GM21367 (cell line): Measurements from ENCODE around the gene FIS1.
"Not testable (repeated sequence)": the region's sequence is repeated elsewhere in the genome, so short reads cannot be mapped to it uniquely, and the experiment has no call there.

ENCODE experiments used
- ATAC-seq: cut with Tn5 transposase; IDR thresholded peaks from one replicate; pipeline ENCODE4 v1.9.1; 2021; ENCODE audit not compliant: unreplicated experiment

FIS1 gene

DNA sequence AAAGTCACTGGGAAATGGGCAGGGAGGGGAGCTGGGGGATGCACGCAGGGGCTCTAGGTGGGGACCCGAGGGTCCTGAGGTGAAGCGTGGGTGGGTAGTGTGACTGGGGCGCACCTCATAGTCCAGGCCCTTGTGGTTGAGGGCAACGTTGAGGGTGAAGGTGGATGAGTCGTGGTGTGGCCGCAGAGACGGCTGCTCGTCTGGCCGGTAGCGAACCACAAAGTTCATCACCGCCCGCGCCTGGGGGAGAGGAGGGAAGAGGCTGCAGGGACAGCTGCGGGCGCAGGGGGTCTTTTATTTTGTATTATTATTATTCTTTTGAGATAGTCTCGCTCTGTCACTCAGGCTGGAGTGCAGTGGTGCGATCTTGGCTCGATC, 38.2 kb downstream of the FIS1 start:
- ATAC-seq, result no peak

DNA sequence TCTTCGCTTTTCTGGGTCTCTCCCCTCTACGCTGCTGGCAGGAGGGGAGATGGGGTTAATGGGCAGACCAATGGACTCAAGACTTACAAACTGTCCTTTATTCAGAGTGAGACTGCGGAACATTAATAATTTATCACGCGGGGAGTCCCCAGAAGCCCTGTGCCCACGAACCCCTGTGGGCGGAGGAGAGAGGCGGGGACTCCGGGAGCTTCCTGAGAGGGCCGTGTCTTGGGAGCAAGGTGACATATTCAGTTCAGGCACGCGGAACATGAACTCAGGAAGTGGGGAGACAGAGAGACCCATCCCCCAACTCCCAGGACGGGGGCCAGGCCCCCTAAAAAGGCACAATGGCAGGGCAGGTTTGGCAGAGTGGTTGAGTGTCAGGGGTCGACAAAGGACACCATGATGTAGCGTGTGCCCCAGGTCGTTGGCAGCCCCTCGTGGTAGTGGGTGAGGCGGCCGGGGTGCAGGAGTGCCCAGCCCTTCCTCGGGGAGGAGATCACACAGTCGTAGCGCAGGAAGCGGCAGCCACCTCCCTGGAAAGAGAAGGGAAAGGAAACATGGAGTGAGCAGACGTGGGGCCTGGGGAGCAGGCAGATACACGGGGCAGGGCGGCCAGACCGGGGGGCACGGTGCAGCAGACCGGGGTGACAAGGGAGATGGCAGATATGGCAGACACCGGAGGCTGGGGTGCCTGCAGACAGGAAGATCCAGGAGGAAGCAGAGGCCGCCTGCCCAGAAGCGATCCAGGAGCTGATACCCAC, 38.8 kb downstream of the FIS1 start:
- ATAC-seq, result no peak

DNA sequence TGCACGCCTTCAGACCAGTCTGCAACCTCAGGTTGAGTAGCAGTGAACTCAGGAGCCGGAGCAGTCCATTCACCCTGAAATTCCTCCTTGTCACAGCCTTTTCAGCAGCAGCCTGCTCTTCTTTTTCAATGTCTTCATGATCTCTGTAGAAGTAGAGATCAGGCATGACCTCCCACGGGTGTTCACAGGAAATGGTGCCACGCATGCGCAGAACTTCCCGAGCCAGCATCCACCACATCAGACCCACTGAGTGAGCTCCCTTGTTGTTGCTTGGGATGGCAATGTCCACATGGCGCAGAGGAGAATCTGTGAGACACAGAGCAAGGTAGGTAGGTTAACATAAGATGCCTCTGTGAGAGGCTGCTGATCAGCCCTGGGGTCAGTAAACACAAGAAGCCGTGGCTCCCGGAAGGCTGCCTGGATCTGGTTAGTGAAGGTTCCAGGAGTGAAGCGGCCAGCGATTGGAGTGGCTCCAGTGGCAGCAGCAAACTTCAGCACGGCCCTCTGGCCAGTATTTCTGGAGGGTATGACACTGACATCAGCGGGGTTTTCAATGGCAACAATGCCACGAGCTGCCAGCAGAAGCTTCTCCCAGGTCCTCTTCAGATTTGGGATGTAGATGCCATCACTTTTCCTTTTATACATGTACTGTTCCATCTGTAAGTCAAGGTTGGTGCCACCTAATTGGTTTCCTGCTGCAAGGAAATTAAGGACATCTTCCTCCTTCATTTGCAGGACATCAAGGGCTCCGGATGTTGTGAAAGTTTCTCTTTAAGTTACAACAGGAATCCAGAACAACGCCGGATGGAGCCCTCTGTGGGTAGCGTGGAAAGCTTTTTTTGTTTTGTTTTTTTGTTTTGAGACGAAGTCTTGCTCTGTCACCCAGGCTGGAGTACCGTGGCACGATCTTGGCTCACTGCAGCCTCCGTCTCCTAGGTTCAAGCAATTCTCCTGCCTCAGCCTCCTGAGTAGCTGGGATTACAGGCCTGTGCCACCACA, 40.8 kb downstream of the FIS1 start:
- not testable (repeated sequence) for ATAC-seq

DNA sequence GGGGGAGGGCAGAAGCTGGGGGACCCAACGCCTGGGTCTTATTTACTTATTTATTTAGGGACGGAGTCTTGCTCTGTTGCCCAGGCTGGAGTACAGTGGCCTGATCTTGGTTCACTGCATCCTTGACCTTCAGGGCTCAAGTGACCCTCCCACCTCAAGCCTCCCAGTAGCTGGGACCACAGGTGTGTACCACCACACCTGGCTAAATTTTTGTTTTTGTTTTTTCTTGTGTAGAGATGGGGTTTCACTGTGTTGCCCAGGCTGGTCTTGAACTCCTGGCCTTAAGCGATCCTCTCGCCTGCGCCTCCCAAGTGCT, 42.3 kb downstream of the FIS1 start:
- ATAC-seq, result no peak

GRCh38 chr7:101201695-101202602, 42.9 kb downstream of the FIS1 start:
- no peak for ATAC-seq

- ATAC-seq, result no peak
Observed at GRCh38 chr7:101200862-101201599, 43.9 kb downstream of the FIS1 start, which contains the start of gene MOGAT3. MOGAT3 (minus strand) TSS chr7:101201036; CDS start chr7:101200854, 182 bp downstream.

DNA sequence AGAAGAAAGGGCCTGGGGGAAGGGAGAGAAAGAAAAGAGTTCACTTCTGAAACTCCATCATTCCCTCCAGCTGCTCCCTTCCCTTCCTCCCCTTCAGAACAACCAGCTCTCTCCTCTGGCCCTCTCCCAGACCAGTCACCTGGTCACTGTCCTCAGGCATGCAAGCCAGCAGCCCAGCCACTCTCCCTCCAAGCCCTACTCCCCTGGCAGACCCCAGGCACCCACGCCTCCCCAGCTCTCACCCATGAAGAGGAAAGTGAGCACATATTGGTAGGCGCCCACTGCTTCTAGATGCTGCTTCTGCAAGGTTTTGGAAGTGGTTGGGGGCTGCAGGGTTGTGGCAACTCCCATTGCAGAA, 44.4 kb downstream of the FIS1 start:
- ATAC-seq, result no peak

GRCh38 chr7:101199522-101199921, 45.4 kb downstream of the FIS1 start:
- ATAC-seq, result not testable (repeated sequence)

- no peak for ATAC-seq
Observed at GRCh38 chr7:101198476-101198875, 46.4 kb downstream of the FIS1 start.

- no peak for ATAC-seq
Observed at GRCh38 chr7:101197991-101198390, 46.9 kb downstream of the FIS1 start.

- no peak for ATAC-seq
Observed at GRCh38 chr7:101195884-101196283, 49.0 kb downstream of the FIS1 start.
